ENCODE measurements around the gene MID1IP1. TPM values are rescaled to one million over a fixed set of nuclear protein-coding genes. Genes with fewer than 3 reads are reported as not detected.

MID1IP1 gene
- total and polyA plus RNA-seq, 2 donors = 17.4 to 22.3 TPM

- no peak overlapping the region for H3K4me3 ChIP-seq (ENCODE audit: low read length in 2 of 2)
- no peaks in the 10 kb centered on the region for H3K36me3 ChIP-seq (ENCODE audit: control insufficient read depth in 2 of 2, insufficient read depth in 2 of 2, low read length in 1 of 2)
- no peak for DNase-seq (ENCODE audit: low read depth in 6 of 9, low spot score in 9 of 9)
- H3K27ac ChIP-seq (ENCODE audit: low read depth in 1 of 2, low read length in 1 of 2) = no peak overlapping the region
- no peaks in the 10 kb centered on the region for H3K9me3 ChIP-seq (ENCODE audit: control insufficient read depth in 2 of 2, insufficient read depth in 1 of 2, low read length in 1 of 2)
- 100% methylated on average over 2 of the region's 2 CpGs for WGBS
- H3K4me1 ChIP-seq (ENCODE audit: control insufficient read depth in 2 of 2, insufficient read depth in 2 of 2, low read length in 2 of 2) = no peaks in the 10 kb centered on the region
- H3K27me3 ChIP-seq (ENCODE audit: control insufficient read depth in 2 of 2, insufficient read depth in 1 of 2, low read length in 1 of 2) = no peaks in the 10 kb centered on the region
Measured at GRCh38 chrX:38824176-38824575, 22.9 kb downstream of the MID1IP1 start.

GRCh38 chrX:38831949-38832348, 30.7 kb downstream of the MID1IP1 start:
- Histone ChIP-seq H3K27me3 (ENCODE audit: control insufficient read depth in 2 of 2, insufficient read depth in 1 of 2, low read length in 1 of 2) (no peaks in the 10 kb centered on the region), H3K4me3 (ENCODE audit: low read length in 2 of 2) (no peak overlapping the region), H3K36me3 (ENCODE audit: control insufficient read depth in 2 of 2, insufficient read depth in 2 of 2, low read length in 1 of 2) (no peaks in the 10 kb centered on the region), H3K4me1 (ENCODE audit: control insufficient read depth in 2 of 2, insufficient read depth in 2 of 2, low read length in 2 of 2) (no peaks in the 10 kb centered on the region), H3K27ac (ENCODE audit: low read depth in 1 of 2, low read length in 1 of 2) (no peak overlapping the region), H3K9me3 (ENCODE audit: control insufficient read depth in 2 of 2, insufficient read depth in 1 of 2, low read length in 1 of 2) (no peaks in the 10 kb centered on the region)
- 92% methylated on average over 2 of the region's 2 CpGs for WGBS
- DNase-seq (ENCODE audit: low read depth in 6 of 9, low spot score in 9 of 9) = no peak

GRCh38 chrX:38837389-38837788, 36.1 kb downstream of the MID1IP1 start:
- Histone ChIP-seq H3K36me3 (ENCODE audit: control insufficient read depth in 2 of 2, insufficient read depth in 2 of 2, low read length in 1 of 2) (no peaks in the 10 kb centered on the region), H3K4me1 (ENCODE audit: control insufficient read depth in 2 of 2, insufficient read depth in 2 of 2, low read length in 2 of 2) (no peaks in the 10 kb centered on the region), H3K9me3 (ENCODE audit: control insufficient read depth in 2 of 2, insufficient read depth in 1 of 2, low read length in 1 of 2) (no peaks in the 10 kb centered on the region), H3K27me3 (ENCODE audit: control insufficient read depth in 2 of 2, insufficient read depth in 1 of 2, low read length in 1 of 2) (no peaks in the 10 kb centered on the region), H3K4me3 (ENCODE audit: low read length in 2 of 2) (no peak overlapping the region), H3K27ac (ENCODE audit: low read depth in 1 of 2, low read length in 1 of 2) (no peak overlapping the region)
- DNase-seq (ENCODE audit: low read depth in 6 of 9, low spot score in 9 of 9) = no peak
- 93% methylated on average over 2 of the region's 2 CpGs for WGBS

DNA sequence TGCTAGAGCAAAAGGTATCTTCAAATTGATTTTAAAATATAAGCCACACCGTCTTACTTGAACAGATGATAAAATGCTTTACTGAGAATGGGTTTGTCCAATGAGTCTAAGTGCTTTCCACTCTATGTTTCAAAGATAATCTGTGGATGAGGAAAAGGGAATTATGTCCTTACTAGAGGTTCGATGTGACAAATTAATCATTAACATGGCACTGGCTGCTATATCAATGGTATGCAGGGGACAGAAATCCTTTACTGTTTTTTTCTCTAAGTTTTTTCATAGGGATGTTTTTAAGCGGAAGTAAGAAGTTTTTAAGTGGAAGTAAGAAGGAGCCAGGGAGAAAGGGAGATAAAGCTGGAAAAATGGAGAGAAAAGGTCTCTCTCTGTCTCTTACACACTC, 38.0 kb downstream of the MID1IP1 start:
- DNase-seq (ENCODE audit: low read depth in 6 of 9, low spot score in 9 of 9) = no peak
- Histone ChIP-seq H3K27me3 (ENCODE audit: control insufficient read depth in 2 of 2, insufficient read depth in 1 of 2, low read length in 1 of 2) (no peaks in the 10 kb centered on the region), H3K4me3 (ENCODE audit: low read length in 2 of 2) (no peak overlapping the region), H3K36me3 (ENCODE audit: control insufficient read depth in 2 of 2, insufficient read depth in 2 of 2, low read length in 1 of 2) (no peaks in the 10 kb centered on the region), H3K9me3 (ENCODE audit: control insufficient read depth in 2 of 2, insufficient read depth in 1 of 2, low read length in 1 of 2) (no peaks in the 10 kb centered on the region), H3K4me1 (ENCODE audit: control insufficient read depth in 2 of 2, insufficient read depth in 2 of 2, low read length in 2 of 2) (no peaks in the 10 kb centered on the region), H3K27ac (ENCODE audit: low read depth in 1 of 2, low read length in 1 of 2) (no peak overlapping the region)
- 98% methylated on average over 3 of the region's 3 CpGs for WGBS

DNA sequence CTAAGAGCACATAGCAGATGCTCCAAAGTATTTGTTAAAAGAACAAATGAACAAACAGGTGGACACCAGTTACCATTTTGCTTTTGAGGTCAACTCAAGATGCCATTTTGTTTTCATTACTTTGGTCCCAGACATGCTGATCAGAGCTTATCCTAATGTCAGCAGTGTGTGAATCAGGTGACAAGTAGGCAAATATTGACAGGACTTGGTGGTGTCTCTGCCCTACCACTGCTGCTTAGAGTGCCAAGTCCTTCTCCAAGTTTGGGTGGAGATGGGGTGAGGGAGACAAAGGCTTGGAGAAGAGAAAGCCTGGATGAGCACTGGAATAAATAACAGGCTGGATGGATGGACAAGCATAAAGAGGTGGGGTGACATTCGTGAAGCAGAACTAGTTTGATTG, 38.7 kb downstream of the MID1IP1 start:
- H3K27ac ChIP-seq (ENCODE audit: low read depth in 1 of 2, low read length in 1 of 2) = no peak overlapping the region
- no peaks in the 10 kb centered on the region for H3K4me1 ChIP-seq (ENCODE audit: control insufficient read depth in 2 of 2, insufficient read depth in 2 of 2, low read length in 2 of 2)
- no peaks in the 10 kb centered on the region for H3K27me3 ChIP-seq (ENCODE audit: control insufficient read depth in 2 of 2, insufficient read depth in 1 of 2, low read length in 1 of 2)
- H3K4me3 ChIP-seq (ENCODE audit: low read length in 2 of 2) = no peak overlapping the region
- 100% methylated on average over 1 of the region's 1 CpG for WGBS
- DNase-seq (ENCODE audit: low read depth in 6 of 9, low spot score in 9 of 9) = no peak
- no peaks in the 10 kb centered on the region for H3K36me3 ChIP-seq (ENCODE audit: control insufficient read depth in 2 of 2, insufficient read depth in 2 of 2, low read length in 1 of 2)
- H3K9me3 ChIP-seq (ENCODE audit: control insufficient read depth in 2 of 2, insufficient read depth in 1 of 2, low read length in 1 of 2) = no peaks in the 10 kb centered on the region

DNA sequence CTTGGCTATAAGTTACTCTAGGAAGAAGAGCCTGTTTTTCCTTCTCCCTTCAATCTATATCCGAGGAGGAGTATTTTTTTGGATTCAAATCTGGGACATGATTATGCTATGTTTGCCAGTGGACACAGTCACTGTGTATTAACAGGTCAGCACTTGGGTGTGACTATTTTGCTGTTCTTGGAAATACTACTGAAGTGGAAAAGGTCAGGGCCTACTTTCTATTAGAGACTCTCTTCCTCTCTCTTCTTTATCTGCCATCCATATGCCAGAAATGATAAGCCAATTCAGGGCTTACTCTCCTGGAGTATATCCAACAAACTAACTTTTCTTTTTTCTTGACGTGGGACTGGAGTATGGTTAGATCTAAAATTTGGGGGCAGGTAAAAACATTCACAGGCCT, 40.5 kb downstream of the MID1IP1 start:
- H3K27ac ChIP-seq (ENCODE audit: low read depth in 1 of 2, low read length in 1 of 2) = no peak overlapping the region
- H3K4me1 ChIP-seq (ENCODE audit: control insufficient read depth in 2 of 2, insufficient read depth in 2 of 2, low read length in 2 of 2) = no peaks in the 10 kb centered on the region
- H3K27me3 ChIP-seq (ENCODE audit: control insufficient read depth in 2 of 2, insufficient read depth in 1 of 2, low read length in 1 of 2) = no peaks in the 10 kb centered on the region
- WGBS = 93% methylated on average over 2 of the region's 2 CpGs
- no peaks in the 10 kb centered on the region for H3K9me3 ChIP-seq (ENCODE audit: control insufficient read depth in 2 of 2, insufficient read depth in 1 of 2, low read length in 1 of 2)
- no peak for DNase-seq (ENCODE audit: low read depth in 6 of 9, low spot score in 9 of 9)
- no peak overlapping the region for H3K4me3 ChIP-seq (ENCODE audit: low read length in 2 of 2)
- H3K36me3 ChIP-seq (ENCODE audit: control insufficient read depth in 2 of 2, insufficient read depth in 2 of 2, low read length in 1 of 2) = no peaks in the 10 kb centered on the region

DNA sequence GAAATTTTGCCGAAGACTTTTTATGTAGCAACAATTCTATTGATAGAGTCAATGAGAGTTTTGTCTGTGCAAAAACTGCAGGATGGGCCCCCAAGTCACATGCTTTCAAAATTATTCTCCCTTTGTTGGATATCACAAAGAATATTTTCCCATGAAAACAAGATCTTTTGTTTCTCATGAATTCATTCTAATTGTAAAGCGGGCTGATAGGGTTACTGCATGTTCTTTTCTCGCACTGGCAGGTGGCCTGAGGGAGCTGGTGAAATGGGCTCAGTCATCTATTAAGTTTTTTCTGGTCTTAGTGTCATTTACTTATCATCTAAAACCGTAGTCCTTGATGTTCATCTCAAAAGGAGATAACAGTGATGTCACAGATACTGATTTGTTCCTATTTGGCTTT, 44.2 kb downstream of the MID1IP1 start:
- DNase-seq (ENCODE audit: low read depth in 6 of 9, low spot score in 9 of 9) = no peak
- H3K4me3 ChIP-seq (ENCODE audit: low read length in 2 of 2) = no peak overlapping the region
- no peaks in the 10 kb centered on the region for H3K9me3 ChIP-seq (ENCODE audit: control insufficient read depth in 2 of 2, insufficient read depth in 1 of 2, low read length in 1 of 2)
- 91% methylated on average over 4 of the region's 4 CpGs for WGBS
- H3K4me1 ChIP-seq (ENCODE audit: control insufficient read depth in 2 of 2, insufficient read depth in 2 of 2, low read length in 2 of 2) = no peaks in the 10 kb centered on the region
- H3K27ac ChIP-seq (ENCODE audit: low read depth in 1 of 2, low read length in 1 of 2) = no peak overlapping the region
- H3K36me3 ChIP-seq (ENCODE audit: control insufficient read depth in 2 of 2, insufficient read depth in 2 of 2, low read length in 1 of 2) = no peaks in the 10 kb centered on the region
- no peaks in the 10 kb centered on the region for H3K27me3 ChIP-seq (ENCODE audit: control insufficient read depth in 2 of 2, insufficient read depth in 1 of 2, low read length in 1 of 2)

GRCh38 chrX:38847206-38847902, 46.1 kb downstream of the MID1IP1 start:
- DNase-seq (ENCODE audit: low read depth in 6 of 9, low spot score in 9 of 9) = no peak
- Histone ChIP-seq H3K27ac (ENCODE audit: low read depth in 1 of 2, low read length in 1 of 2) (no peak overlapping the region), H3K36me3 (ENCODE audit: control insufficient read depth in 2 of 2, insufficient read depth in 2 of 2, low read length in 1 of 2) (no peaks in the 10 kb centered on the region), H3K4me1 (ENCODE audit: control insufficient read depth in 2 of 2, insufficient read depth in 2 of 2, low read length in 2 of 2) (no peaks in the 10 kb centered on the region), H3K27me3 (ENCODE audit: control insufficient read depth in 2 of 2, insufficient read depth in 1 of 2, low read length in 1 of 2) (no peaks in the 10 kb centered on the region), H3K4me3 (ENCODE audit: low read length in 2 of 2) (no peak overlapping the region), H3K9me3 (ENCODE audit: control insufficient read depth in 2 of 2, insufficient read depth in 1 of 2, low read length in 1 of 2) (no peaks in the 10 kb centered on the region)
- WGBS = 98% methylated on average over 5 of the region's 5 CpGs

DNA sequence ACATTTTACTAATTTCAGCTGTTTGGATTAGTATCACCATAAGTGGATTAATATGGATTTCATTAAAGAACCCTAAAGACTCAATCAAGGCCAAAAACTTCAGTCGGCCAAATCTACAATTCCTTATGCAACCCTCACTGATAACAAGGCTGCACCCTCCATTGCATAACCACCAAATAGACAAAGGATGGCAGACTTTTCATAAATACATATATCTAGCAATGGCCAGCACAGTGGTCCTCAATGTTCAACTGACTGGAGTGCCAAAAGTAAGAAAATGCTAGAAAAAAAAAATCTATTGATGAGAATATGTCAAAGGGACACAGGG, 46.6 kb downstream of the MID1IP1 start:
- H3K9me3 ChIP-seq (ENCODE audit: control insufficient read depth in 2 of 2, insufficient read depth in 1 of 2, low read length in 1 of 2) = no peaks in the 10 kb centered on the region
- H3K4me3 ChIP-seq (ENCODE audit: low read length in 2 of 2) = no peak overlapping the region
- H3K27ac ChIP-seq (ENCODE audit: low read depth in 1 of 2, low read length in 1 of 2) = no peak overlapping the region
- H3K4me1 ChIP-seq (ENCODE audit: control insufficient read depth in 2 of 2, insufficient read depth in 2 of 2, low read length in 2 of 2) = no peaks in the 10 kb centered on the region
- H3K36me3 ChIP-seq (ENCODE audit: control insufficient read depth in 2 of 2, insufficient read depth in 2 of 2, low read length in 1 of 2) = no peaks in the 10 kb centered on the region
- no peak for DNase-seq (ENCODE audit: low read depth in 6 of 9, low spot score in 9 of 9)
- WGBS = 100% methylated on average over 1 of the region's 1 CpG
- H3K27me3 ChIP-seq (ENCODE audit: control insufficient read depth in 2 of 2, insufficient read depth in 1 of 2, low read length in 1 of 2) = no peaks in the 10 kb centered on the region
